ENCODE data around the gene CALU.

Gene CALU

GRCh38 chr7:128801667-128802418 lies 62.7 kb downstream of the CALU start:
- no peak overlapping the region for H3K4me3 ChIP-seq (ENCODE audit: low read depth, low read length)
- TF ChIP-seq CTCF (IDR thresholded peaks at IDR 0.05; ENCODE audit: low read depth, low read length) = no peak
- TF ChIP-seq POLR2A (IDR thresholded peaks at IDR 0.05; ENCODE audit: extremely low read depth, insufficient read length) = no peak
- TF ChIP-seq MYC (IDR thresholded peaks at IDR 0.05; ENCODE audit: low read depth, low read length) = no peak
- TF ChIP-seq MAX (IDR thresholded peaks at IDR 0.05; ENCODE audit: low read depth, low read length) = no peak
- DNase-seq (ENCODE audit: low read depth) = no peak

DNA sequence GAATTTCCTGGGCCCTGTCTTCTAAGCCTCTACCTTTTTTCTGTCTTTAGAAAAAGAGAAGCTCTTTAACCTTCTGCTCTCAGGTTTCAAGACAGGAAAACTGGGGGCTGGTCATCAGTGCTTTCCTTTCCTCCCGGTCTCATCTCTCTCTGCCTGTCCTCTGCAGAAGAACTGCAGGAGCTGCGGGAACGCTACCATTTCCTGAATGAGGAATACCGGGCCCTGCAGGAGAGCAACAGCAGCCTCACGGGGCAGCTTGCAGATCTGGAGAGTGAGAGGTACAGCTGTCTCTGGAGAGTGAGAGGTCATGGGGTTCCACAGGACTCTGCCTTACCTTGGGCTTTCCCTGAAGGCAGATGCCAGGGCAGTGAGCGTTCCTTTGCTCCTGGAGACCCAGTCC lies 65.3 kb downstream of the CALU start:
- no peak for TF ChIP-seq MYC (IDR thresholded peaks at IDR 0.05; ENCODE audit: low read depth, low read length)
- H3K4me3 ChIP-seq (ENCODE audit: low read depth, low read length) = no peak overlapping the region
- DNase-seq (ENCODE audit: low read depth) = no peak

DNA sequence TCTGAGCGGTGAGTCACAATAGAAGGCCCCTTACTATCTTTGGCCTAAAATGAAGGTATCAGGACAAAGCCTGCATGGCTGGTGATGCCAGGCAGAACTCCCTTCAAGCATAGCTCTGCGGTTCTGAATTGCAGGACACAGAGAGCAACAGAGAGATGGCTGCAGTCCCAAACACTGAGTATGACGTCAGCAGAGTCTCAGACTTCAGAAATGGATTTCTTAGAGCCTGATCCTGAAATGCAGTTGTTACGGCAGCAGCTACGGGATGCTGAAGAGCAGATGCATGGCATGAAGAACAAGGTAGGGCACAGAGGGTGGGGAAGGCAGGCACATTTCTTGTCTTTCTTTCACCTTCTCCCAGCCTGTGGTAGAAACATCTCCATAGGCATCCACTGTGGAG lies 66.1 kb downstream of the CALU start:
- no peak for DNase-seq (ENCODE audit: low read depth)
- H3K4me3 ChIP-seq (ENCODE audit: low read depth, low read length) = no peak overlapping the region
- TF ChIP-seq MYC (IDR thresholded peaks at IDR 0.05; ENCODE audit: low read depth, low read length) (no peak), CTCF (IDR thresholded peaks at IDR 0.05; ENCODE audit: low read depth, low read length) (no peak)

GRCh38 chr7:128807191-128807590 lies 68.0 kb downstream of the CALU start:
- TF ChIP-seq MYC (IDR thresholded peaks at IDR 0.05; ENCODE audit: low read depth, low read length) (no peak), MAX (IDR thresholded peaks at IDR 0.05; ENCODE audit: low read depth, low read length) (no peak), CTCF (IDR thresholded peaks at IDR 0.05; ENCODE audit: low read depth, low read length) (no peak), POLR2A (IDR thresholded peaks at IDR 0.05; ENCODE audit: extremely low read depth, insufficient read length) (no peak)
- DNase-seq (ENCODE audit: low read depth) = no peak
- H3K4me3 ChIP-seq (ENCODE audit: low read depth, low read length) = no peak overlapping the region

GRCh38 chr7:128809363-128809762 lies 70.2 kb downstream of the CALU start:
- no peak overlapping the region for H3K4me3 ChIP-seq (ENCODE audit: low read depth, low read length)
- DNase-seq (ENCODE audit: low read depth) = no peak
- TF ChIP-seq POLR2A (IDR thresholded peaks at IDR 0.05; ENCODE audit: extremely low read depth, insufficient read length) (no peak), CTCF (IDR thresholded peaks at IDR 0.05; ENCODE audit: low read depth, low read length) (no peak), MAX (IDR thresholded peaks at IDR 0.05; ENCODE audit: low read depth, low read length) (no peak), MYC (IDR thresholded peaks at IDR 0.05; ENCODE audit: low read depth, low read length) (no peak)

DNA sequence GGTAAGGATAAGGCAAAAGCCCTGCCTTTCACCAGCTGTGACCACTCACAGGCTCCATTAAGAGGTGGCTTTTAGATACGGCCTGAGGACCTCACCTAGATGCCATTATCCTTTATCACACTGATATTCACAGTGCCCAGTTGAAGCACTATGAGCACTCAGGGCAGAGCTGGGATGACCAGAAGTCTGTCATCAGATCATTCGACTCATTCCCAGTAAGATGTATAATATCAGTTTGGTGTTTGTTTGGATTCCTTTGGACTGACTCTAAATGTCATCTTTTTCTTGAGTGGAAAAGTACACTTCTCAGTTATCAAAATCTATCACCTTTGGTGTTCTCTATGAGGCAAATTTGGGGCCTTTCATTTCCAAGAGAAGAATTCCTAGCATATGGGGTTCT lies 71.3 kb downstream of the CALU start:
- TF ChIP-seq MAX (IDR thresholded peaks at IDR 0.05; ENCODE audit: low read depth, low read length) (no peak), CTCF (IDR thresholded peaks at IDR 0.05; ENCODE audit: low read depth, low read length) (no peak), MYC (IDR thresholded peaks at IDR 0.05; ENCODE audit: low read depth, low read length) (no peak), POLR2A (IDR thresholded peaks at IDR 0.05; ENCODE audit: extremely low read depth, insufficient read length) (no peak)
- DNase-seq (ENCODE audit: low read depth) = no peak
- H3K4me3 ChIP-seq (ENCODE audit: low read depth, low read length) = no peak overlapping the region
